Peyer's patch (tissue), 4 donors: Measurements from ENCODE around the gene DOCK10. TPM values are rescaled to one million over a fixed set of nuclear protein-coding genes. Genes with fewer than 3 reads are reported as not detected.

ENCODE experiments used
- DNase-seq, 3 donors: peaks; one replicate each; pipeline ENCODE4 v3.0.0-alpha.2; 2017 to 2019
- H3K27ac ChIP-seq, 4 donors: fragments of 200-600 bp; sonication (generic); one replicate each; pipeline ENCODE4 v1.5.1; 2016 to 2019
- H3K27me3 ChIP-seq, 2 donors: fragments of 200-600 bp; sonication (generic); one replicate each; pipeline ENCODE4 v1.5.1; 2019
- H3K36me3 ChIP-seq, 3 donors: fragments of 200-600 bp; sonication (generic); one replicate each; pipeline ENCODE4 v1.5.1; 2016 to 2019
- H3K4me1 ChIP-seq, 4 donors: fragments of 200-600 bp; sonication (generic); one replicate each; pipeline ENCODE4 v1.5.1; 2016 to 2019
- H3K4me3 ChIP-seq, 4 donors: fragments of 200-600 bp; sonication (generic); 1 replicate in 3 of 4; 2 replicates in 1 of 4; pipeline ENCODE4 v1.5.1; 2016 to 2019; ENCODE audit warnings: mild to moderate bottlenecking in 1 of 4
- H3K9me3 ChIP-seq, 4 donors: fragments of 200-600 bp; sonication (generic); one replicate each; pipeline ENCODE4 v1.5.1; 2016 to 2019; ENCODE audit warnings: mild to moderate bottlenecking in 1 of 4
- CTCF ChIP-seq, 6 experiments: fragments of 450-650 bp in 4 of 6; fragments of 200-600 bp in 2 of 6; sonication (generic) in 1 of 6; IDR thresholded peaks; one replicate each; pipeline ENCODE4 v1.5.1; 2017 to 2019; ENCODE audit warnings: antibody characterized with exemption in 6 of 6, mild to moderate bottlenecking in 3 of 6, moderate library complexity in 1 of 6
- POLR2A ChIP-seq, 2 donors: fragments of 450-650 bp; IDR thresholded peaks; one replicate each; pipeline ENCODE4 v1.5.1; 2017; ENCODE audit warnings: antibody characterized with exemption in 2 of 2, mild to moderate bottlenecking in 2 of 2, moderate library complexity in 2 of 2
- total RNA-seq, 4 donors: library from RNA; depleted of rRNA; stranded (reverse); fragments of >200 nt; gene quantifications; one replicate each; pipeline ENCODE4 v1.1.0, GENCODE V29; 2016

Gene DOCK10
- total RNA-seq, 4 donors from 2014 or later = 14.6 to 97.4 (median 23.5) TPM

GRCh38 chr2:224997802-224998201 lies 44.5 kb downstream of the DOCK10 start:
- no peak for DNase-seq
- H3K27ac ChIP-seq = no peak overlapping the region
- peaks cover 0 to 5% (median 0%) of the 10 kb centered on the region in 4 donors for H3K4me1 ChIP-seq
- no peaks in the 10 kb centered on the region for H3K27me3 ChIP-seq
- TF ChIP-seq POLR2A (IDR thresholded peaks at IDR 0.05) (no peak), CTCF (IDR thresholded peaks at IDR 0.05) (no peak)
- H3K36me3 ChIP-seq = no peaks in the 10 kb centered on the region
- H3K9me3 ChIP-seq = no peaks in the 10 kb centered on the region
- H3K4me3 ChIP-seq = no peak overlapping the region

- Histone ChIP-seq H3K27ac (no peak overlapping the region), H3K4me3 (no peak overlapping the region), H3K9me3 (no peaks in the 10 kb centered on the region), H3K27me3 (no peaks in the 10 kb centered on the region), H3K4me1 (no peaks in the 10 kb centered on the region), H3K36me3 (no peaks in the 10 kb centered on the region)
- no peak for DNase-seq
- TF ChIP-seq CTCF (IDR thresholded peaks at IDR 0.05) (no peak), POLR2A (IDR thresholded peaks at IDR 0.05) (no peak)
Measured at GRCh38 chr2:224995419-224995818, 46.8 kb downstream of the DOCK10 start.

- no peaks in the 10 kb centered on the region for H3K9me3 ChIP-seq
- no peak overlapping the region for H3K4me3 ChIP-seq
- no peak for DNase-seq
- H3K36me3 ChIP-seq = no peaks in the 10 kb centered on the region
- no peaks in the 10 kb centered on the region for H3K4me1 ChIP-seq
- no peaks in the 10 kb centered on the region for H3K27me3 ChIP-seq
- no peak overlapping the region for H3K27ac ChIP-seq
- TF ChIP-seq POLR2A (IDR thresholded peaks at IDR 0.05) (no peak), CTCF (IDR thresholded peaks at IDR 0.05) (no peak)
Measured at GRCh38 chr2:224994242-224994823, 47.9 kb downstream of the DOCK10 start.

GRCh38 chr2:224990710-224991109 lies 51.6 kb downstream of the DOCK10 start:
- Histone ChIP-seq H3K36me3 (no peaks in the 10 kb centered on the region), H3K27me3 (no peaks in the 10 kb centered on the region), H3K27ac (no peak overlapping the region), H3K4me3 (no peak overlapping the region), H3K9me3 (no peaks in the 10 kb centered on the region), H3K4me1 (no peaks in the 10 kb centered on the region)
- DNase-seq = no peak
- TF ChIP-seq POLR2A (IDR thresholded peaks at IDR 0.05) (no peak), CTCF (IDR thresholded peaks at IDR 0.05) (no peak)

- H3K27me3 ChIP-seq = no peaks in the 10 kb centered on the region
- TF ChIP-seq POLR2A (IDR thresholded peaks at IDR 0.05) = no peak
- no peak for TF ChIP-seq CTCF (IDR thresholded peaks at IDR 0.05)
- no peak overlapping the region for H3K27ac ChIP-seq
- no peak for DNase-seq
- no peaks in the 10 kb centered on the region for H3K9me3 ChIP-seq
- peaks cover 0 to 12% (median 0%) of the 10 kb centered on the region in 4 donors for H3K4me1 ChIP-seq
- no peak overlapping the region for H3K4me3 ChIP-seq
- no peaks in the 10 kb centered on the region for H3K36me3 ChIP-seq
Measured at GRCh38 chr2:224987733-224988132, 54.5 kb downstream of the DOCK10 start.

GRCh38 chr2:224986477-224986876 lies 55.8 kb downstream of the DOCK10 start:
- H3K4me1 ChIP-seq = peaks cover 0 to 12% (median 0%) of the 10 kb centered on the region in 4 donors
- no peaks in the 10 kb centered on the region for H3K36me3 ChIP-seq
- no peak overlapping the region for H3K4me3 ChIP-seq
- DNase-seq = no peak
- no peak overlapping the region for H3K27ac ChIP-seq
- no peaks in the 10 kb centered on the region for H3K9me3 ChIP-seq
- TF ChIP-seq CTCF (IDR thresholded peaks at IDR 0.05) (no peak), POLR2A (IDR thresholded peaks at IDR 0.05) (no peak)
- no peaks in the 10 kb centered on the region for H3K27me3 ChIP-seq
